Measurements from ENCODE around the gene FRS2.
A peak's percentile ranks its signal among the peaks of the same experiment; 100 is the strongest.

Gene FRS2

GRCh38 chr12:69534389-69534822 is 64.2 kb downstream of the FRS2 start:
- DNase-seq = peak; percentile 99

- DNase-seq = peak; percentile 78
Measured at GRCh38 chr12:69540987-69541386, 70.8 kb downstream of the FRS2 start.

- DNase-seq = no peak
Measured at GRCh38 chr12:69544087-69544486, 73.9 kb downstream of the FRS2 start.

- peak; percentile 30 for DNase-seq
Measured at GRCh38 chr12:69545081-69545480, 74.9 kb downstream of the FRS2 start.

GRCh38 chr12:69546693-69547438 is 76.7 kb downstream of the FRS2 start:
- DNase-seq = no peak

- no peak for DNase-seq
Measured at GRCh38 chr12:69548687-69549086, 78.5 kb downstream of the FRS2 start.

GRCh38 chr12:69550569-69551350 is 80.6 kb downstream of the FRS2 start:
- DNase-seq = no peak

GRCh38 chr12:69553628-69554248 is 83.5 kb downstream of the FRS2 start:
- peak; percentile 66 for DNase-seq

- DNase-seq = peak; percentile 99
Measured at GRCh38 chr12:69555461-69555860, 85.3 kb downstream of the FRS2 start.

- no peak for DNase-seq
Measured at GRCh38 chr12:69556383-69556782, 86.2 kb downstream of the FRS2 start.

- DNase-seq = no peak
Measured at GRCh38 chr12:69563166-69563762, 93.1 kb downstream of the FRS2 start.

- no peak for DNase-seq
Measured at GRCh38 chr12:69566603-69567002, 96.4 kb downstream of the FRS2 start.

- DNase-seq = peak; percentile 66
Measured at GRCh38 chr12:69569236-69569635, 99.0 kb downstream of the FRS2 start.

GRCh38 chr12:69570000-69570516 is 99.9 kb downstream of the FRS2 start:
- DNase-seq = peak; percentile 82

- peak; percentile 63 for DNase-seq
Measured at GRCh38 chr12:69570545-69571399, 100.6 kb downstream of the FRS2 start.

- DNase-seq = peak; percentile 36
Measured at GRCh38 chr12:69575346-69575745, 105.2 kb downstream of the FRS2 start.

GRCh38 chr12:69578283-69578682 is 108.1 kb downstream of the FRS2 start:
- no peak for DNase-seq

GRCh38 chr12:69579029-69579428 is 108.8 kb downstream of the FRS2 start:
- DNase-seq = no peak

GRCh38 chr12:69580074-69580473 is 109.9 kb downstream of the FRS2 start:
- no peak for DNase-seq

- DNase-seq = no peak
Measured at GRCh38 chr12:69583203-69583602, 113.0 kb downstream of the FRS2 start.

- DNase-seq = peak; percentile 96
Measured at GRCh38 chr12:69585189-69586062, 115.2 kb downstream of the FRS2 start, which contains the start of gene CCT2. Gene CCT2 (plus strand): TSS chr12:69585459. CDS start chr12:69585522, 63 bp downstream.
